NCI-H2081 (cell line): ENCODE data around the gene NHSL1.
A peak's percentile ranks its signal among the peaks of the same experiment; 100 is the strongest.

ENCODE experiments used
- DNase-seq, 2 experiments: peaks; one replicate each; lab custom pipeline; 2025; lab: John Stamatoyannopoulos, UW

NHSL1 gene

GRCh38 chr6:138456401-138456790 lies 42.9 kb downstream of the NHSL1 start:
- DNase-seq = no peak

DNA sequence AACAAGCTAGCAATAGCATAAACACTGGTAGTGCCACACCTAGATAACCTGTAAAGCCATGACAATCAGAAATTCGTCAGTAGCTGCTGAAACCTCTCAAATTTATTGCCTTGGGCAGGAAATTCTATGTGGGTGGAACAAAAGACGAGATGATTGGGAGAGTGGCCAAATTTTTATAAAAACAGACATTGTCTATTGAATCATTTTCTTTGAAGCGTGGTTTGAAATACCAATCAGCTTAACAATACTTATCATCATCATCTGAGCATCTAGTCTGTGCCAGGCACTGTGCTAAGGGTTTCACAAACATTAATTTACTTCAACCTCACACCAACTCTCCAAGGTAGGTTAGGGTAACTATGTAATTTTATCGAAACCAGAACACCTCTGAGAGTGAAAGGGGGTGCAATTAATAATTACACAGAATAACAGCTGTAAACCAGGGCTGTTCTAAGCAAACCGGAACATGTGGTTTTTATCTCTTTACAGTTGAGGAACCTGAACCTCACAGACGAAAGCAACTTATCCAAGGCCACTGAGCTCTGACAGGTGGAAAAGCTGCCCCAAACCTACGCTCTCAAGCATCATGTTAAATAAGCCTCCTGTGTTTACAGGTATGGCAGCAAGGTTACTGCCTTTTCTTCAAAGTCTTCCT lies 43.4 kb downstream of the NHSL1 start:
- DNase-seq = peak in 1 of 2 experiments; percentile 18

DNA sequence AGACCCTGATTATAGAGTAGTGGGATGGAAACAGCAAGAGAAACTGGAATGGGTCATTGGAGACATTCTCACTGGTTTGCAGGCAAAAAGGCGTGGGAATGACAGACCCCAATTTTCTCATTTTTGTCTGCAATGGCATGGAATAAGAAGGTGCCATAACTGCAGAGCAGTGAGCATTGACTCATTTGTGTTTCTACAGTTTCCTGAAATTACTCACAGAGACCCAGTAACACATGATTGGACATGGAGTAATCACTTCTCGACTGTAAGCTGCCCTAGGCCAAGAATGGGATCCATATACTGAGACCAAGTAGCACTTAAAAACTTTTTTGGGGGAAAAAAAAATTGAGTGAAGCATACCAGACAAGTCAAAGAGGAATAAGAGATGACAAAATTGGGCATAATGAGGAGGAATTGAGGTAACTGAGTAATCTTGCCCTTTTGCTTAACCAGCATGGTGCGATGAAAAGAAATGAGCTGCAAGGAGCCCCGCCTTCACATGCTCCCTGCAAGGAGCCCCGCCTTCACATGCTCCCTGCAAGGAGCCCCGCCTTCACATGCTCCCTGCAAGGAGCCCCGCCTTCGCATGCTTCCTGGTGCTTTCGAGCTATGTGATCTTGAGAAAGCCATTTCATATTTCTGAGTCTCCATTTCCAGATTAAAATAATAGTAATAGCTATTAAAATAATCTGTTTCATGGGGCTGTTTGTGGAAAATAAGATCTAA lies 44.1 kb downstream of the NHSL1 start:
- DNase-seq = no peak

- DNase-seq = no peak
These were observed 48.3 kb downstream of the NHSL1 start for GRCh38 chr6:138451043-138451442.

DNA sequence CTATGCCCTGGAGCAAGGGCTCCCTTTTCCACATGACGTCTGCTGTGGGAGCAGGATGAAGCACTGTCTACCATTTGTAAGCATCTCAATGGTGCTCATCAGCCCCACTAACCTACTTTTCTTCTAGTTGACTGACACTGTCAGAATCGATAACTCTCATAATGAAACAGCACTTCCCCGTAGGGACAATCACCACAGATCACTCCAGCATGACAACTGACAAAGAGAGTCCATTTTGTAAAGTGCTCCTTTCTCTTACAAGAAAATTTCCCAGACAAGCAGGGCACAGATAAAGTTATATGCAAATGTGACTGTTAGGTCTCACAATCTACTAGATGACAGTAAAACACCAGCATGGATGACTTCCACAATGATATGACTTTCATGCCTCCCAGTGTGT lies 48.8 kb downstream of the NHSL1 start:
- no peak for DNase-seq

DNA sequence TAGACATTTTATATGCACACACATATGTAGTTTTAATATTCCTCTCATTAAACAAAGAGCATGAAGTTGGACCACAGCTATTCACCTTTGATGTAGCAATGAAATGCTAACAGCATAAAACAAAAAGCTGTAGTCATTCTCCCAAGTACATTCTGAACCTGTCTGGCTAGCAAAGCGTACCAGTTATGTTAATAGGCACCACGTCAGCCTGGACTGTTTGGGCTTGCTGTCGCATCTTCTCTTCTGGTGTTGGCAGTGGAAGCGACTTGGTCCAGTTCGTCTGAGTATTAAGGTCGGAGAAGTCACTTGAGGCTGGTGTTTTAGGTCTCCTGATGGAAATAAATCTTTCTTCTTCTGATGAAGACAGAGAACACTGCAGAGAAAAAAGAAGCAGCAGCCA lies 52.5 kb downstream of the NHSL1 start:
- DNase-seq = no peak

DNA sequence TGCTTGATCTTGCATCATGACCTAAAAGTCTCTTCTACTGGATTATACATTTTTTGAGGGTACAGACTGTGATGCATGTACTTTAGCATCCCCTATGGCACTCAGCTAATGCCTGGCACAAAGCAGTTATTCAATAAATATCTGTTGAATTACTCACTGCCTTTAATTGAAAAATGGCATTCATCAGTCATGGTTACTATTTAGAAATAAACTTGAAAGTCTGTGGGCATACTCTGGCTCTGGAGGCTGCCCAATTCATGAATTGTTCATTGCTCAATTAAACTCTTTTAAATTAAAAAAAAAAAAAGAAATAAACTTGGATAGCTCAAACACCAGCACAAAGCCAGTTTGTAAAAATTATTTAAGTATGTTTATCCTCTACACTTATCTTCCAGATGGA lies 55.3 kb downstream of the NHSL1 start:
- no peak for DNase-seq

- DNase-seq = no peak
These were observed 56.6 kb downstream of the NHSL1 start for GRCh38 chr6:138442663-138443062.

DNA sequence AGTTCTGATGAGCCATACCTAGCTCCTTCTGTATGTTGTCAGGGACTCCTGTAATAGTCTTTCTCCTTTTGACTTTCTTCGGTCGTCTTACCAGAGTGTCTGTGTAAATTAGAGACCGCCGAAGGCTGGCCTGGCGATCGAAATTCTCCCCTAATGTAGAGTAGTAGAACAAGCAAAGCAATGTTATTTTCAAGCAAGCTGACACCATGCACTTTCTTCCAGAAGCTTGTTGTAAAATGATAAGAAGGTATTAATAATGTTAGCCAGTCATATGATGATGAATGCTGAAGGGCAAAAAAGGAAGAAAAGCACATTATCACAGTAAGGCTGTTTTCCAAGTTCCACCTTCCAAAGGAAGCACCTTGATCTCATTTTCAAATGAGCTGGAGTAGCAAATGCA lies 57.3 kb downstream of the NHSL1 start:
- no peak for DNase-seq

- DNase-seq = no peak
These were observed 58.4 kb downstream of the NHSL1 start for GRCh38 chr6:138440758-138441357.

GRCh38 chr6:138440296-138440695 lies 59.0 kb downstream of the NHSL1 start:
- no peak for DNase-seq

- no peak for DNase-seq
These were observed 59.7 kb downstream of the NHSL1 start for GRCh38 chr6:138439546-138439945.

DNA sequence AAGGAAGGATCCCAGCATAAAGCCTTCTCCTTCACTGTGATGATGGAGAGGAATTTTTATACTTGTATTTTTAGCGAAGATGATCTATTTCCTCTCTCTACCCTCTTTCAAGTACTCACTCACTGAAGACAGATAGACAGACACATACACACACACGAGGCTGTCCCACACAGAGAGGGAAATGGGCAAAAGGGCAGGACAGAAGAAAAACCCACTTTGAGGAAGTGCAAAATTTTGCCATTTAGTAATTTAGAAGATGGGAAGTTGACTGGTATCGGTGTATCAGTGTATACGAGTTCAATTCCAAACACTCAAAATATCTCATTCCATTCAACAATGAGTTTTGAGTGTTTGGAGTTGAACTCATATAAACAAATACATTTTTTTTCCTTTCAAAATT lies 64.4 kb downstream of the NHSL1 start:
- no peak for DNase-seq

GRCh38 chr6:138434096-138434495 lies 65.2 kb downstream of the NHSL1 start:
- DNase-seq = no peak

GRCh38 chr6:138432063-138432356 lies 67.3 kb downstream of the NHSL1 start:
- no peak for DNase-seq

DNA sequence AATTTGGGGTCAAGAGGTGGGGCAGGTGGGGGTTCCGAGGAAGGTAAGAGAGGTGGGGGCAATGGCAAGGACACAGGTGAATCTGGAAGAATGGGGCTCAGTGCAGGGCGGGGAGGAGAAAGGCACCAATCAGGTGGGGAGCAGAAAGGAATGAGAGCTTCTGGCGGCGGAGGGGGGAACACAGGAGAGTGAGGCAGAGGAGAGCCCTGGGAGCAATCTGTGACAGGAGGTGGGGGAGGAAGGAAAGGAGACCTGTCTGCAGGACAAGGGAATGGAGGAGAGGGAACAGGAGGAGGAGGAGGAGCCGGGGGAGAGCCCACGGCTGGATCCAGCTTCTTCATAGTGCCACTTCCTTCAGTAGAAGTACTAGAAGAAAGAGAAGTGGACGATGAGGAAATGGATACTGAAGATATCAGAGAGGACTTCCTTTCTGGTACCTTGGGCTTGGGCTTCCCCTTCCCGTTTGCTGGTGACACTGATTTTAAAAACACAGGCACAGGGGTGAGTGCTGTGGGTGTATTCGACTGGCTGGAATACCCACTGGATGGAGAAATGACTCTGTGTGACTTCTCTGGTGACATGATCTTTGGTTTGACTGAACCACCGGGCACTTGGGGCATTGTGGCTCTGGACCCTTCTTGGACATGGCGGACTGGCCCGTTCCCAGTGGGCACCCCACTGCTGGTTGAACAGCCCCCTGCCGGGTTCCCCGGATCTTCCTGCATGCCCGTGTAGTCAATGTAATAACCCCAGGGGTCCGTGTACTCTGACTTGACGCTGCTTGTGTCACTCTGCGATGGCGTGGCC lies 67.8 kb downstream of the NHSL1 start:
- DNase-seq = no peak

DNA sequence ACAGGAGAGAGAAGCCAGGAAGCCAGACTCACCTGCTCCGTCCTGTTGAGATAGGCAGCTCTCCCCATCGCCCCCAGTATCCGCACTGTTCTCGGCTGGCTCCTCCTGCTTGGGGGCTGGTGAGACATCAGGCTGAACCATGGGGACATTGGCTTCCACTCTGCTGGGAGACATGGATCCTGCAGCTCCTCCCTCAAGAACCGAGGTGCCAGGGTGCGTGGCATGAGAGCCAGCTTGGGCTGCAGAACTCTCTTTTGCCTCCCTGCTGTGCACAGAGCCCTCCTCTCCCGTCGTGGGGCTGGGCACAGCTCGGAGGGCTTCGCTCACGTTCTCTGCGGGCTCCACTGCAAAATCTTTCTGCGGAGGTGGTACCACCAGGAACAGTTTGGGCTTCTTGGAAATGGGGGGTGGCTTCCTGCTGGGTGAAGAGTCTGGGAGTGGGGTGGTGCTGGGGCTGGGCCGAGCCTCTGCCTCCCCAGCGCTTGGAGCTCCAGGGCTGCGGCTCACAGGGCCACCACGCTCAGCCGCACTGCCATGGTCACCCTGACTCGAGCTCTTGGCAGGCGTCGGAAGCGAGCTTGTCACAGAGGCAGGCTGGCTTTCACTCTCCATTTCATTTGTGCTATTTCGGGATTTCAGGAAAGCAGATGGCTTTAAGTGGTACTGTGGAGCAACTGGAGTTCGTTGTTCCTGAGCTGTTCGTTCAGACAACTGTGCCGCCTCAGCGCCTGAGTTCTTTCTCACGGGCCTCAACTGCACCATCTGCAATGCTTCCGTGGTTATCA lies 68.7 kb downstream of the NHSL1 start:
- no peak for DNase-seq

- DNase-seq = no peak
These were observed 69.5 kb downstream of the NHSL1 start for GRCh38 chr6:138429761-138430160.

DNA sequence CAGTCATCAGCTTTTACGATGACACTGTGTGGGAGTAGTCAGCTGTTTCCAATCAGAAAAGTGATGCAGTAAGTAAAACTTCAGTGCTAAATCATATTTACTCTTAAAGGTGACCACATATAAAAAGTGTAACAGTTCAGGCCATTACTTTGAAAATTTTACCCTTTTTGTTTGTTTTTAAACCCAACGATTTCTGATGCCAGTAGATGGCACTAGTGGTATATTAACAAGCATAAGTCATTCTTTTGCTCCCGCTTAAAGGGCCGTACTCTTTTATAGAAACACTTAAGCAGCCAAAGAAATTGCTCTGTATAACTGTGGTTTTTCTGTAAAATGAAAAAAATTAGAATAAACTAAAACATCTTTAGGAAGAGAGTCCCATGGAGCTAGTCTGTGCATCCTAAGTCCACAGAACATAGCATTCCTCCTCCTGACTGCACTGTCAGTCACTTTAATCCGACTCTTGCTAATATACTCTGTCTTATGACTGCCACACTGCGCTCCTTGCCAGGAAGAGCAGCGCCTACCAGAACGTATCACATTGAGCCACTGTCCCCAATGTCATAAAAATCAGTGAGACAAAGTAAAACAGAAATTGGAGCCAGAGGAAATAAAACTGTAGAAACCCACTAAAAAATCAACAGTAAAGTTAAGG lies 70.2 kb downstream of the NHSL1 start:
- peak in 1 of 2 experiments; percentile 20 for DNase-seq

- no peak for DNase-seq
These were observed 71.6 kb downstream of the NHSL1 start for GRCh38 chr6:138427701-138428100.

- no peak for DNase-seq
These were observed 72.7 kb downstream of the NHSL1 start for GRCh38 chr6:138426500-138427123.
